Measurements from ENCODE around the gene UTP3.

DNA sequence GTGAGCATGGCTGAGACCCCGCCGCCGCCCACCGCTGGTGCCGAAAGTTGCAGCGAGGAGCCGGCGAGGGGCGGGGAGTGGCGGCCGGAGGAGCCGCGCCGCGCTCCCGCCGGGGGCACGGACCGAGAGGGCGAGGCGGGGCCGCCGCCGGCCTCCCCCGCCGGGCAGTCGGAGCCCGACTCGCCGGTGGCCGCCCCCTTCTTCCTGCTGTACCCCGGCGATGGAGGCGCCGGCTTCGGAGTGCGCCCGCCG is 16.5 kb downstream of the UTP3 start:
- TF ChIP-seq, protein P1, sequence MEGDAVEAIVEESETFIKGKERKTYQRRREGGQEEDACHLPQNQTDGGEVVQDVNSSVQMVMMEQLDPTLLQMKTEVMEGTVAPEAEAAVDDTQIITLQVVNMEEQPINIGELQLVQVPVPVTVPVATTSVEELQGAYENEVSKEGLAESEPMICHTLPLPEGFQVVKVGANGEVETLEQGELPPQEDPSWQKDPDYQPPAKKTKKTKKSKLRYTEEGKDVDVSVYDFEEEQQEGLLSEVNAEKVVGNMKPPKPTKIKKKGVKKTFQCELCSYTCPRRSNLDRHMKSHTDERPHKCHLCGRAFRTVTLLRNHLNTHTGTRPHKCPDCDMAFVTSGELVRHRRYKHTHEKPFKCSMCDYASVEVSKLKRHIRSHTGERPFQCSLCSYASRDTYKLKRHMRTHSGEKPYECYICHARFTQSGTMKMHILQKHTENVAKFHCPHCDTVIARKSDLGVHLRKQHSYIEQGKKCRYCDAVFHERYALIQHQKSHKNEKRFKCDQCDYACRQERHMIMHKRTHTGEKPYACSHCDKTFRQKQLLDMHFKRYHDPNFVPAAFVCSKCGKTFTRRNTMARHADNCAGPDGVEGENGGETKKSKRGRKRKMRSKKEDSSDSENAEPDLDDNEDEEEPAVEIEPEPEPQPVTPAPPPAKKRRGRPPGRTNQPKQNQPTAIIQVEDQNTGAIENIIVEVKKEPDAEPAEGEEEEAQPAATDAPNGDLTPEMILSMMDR (IDR thresholded peaks at IDR 0.05), result no peak
- no peak for TF ChIP-seq EP300 (IDR thresholded peaks at IDR 0.05)
- peak in 1 of 4 donors; percentile 5 for TF ChIP-seq POLR2A (IDR thresholded peaks at IDR 0.05)

All from upper lobe of left lung (tissue), 4 donors.